ENCODE results near the gene SLC7A9. TPM values are rescaled to one million over a fixed set of nuclear protein-coding genes. Genes with fewer than 3 reads are reported as not detected.
A peak's percentile ranks its signal among the peaks of the same experiment; 100 is the strongest.

The SLC7A9 gene
- polyA plus RNA-seq, 1 donor (not counting 4 experiments of a cell fraction or from before 2014, with no cell fraction given), result 0.20 TPM

DNA sequence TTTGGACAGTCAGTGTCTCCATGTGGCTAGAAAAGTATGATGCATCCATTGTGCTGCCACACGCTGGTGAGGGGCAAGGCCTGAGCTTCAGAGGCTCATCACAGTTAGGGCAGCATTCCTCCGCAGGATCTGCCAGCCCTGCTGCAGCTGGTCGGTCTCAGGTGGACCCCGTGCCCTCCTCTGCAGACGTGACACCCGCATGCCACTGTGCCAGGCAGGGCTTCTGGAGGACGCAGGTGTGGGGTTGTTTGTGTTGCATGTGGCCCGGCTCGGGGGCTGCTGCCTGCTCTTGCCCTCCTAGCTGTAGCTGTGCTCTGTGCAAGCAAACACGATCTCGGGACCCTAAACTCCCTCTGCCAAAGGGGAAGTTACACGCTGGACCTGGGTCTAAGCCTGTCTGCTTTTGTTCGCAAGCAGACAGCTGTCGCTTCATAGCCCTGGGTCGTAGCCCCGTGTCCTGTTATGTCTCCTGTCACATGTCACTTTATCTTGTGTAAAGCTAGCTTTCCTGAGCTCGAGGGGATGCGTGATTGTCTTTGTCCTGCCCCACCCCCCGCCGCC is 45.3 kb downstream of the SLC7A9 start:
- no peaks in the 10 kb centered on the region for H3K9me1 ChIP-seq (ENCODE audit: control insufficient read depth, extremely low read depth, insufficient read depth, low read length)
- no peaks in the 10 kb centered on the region for H3K4me1 ChIP-seq (ENCODE audit: control insufficient read depth, extremely low read depth, insufficient read depth, low read length)
- no peak overlapping the region for H3K4me2 ChIP-seq (ENCODE audit: control insufficient read depth, extremely low read depth, insufficient read depth, low read depth, low read length)
- peaks cover 10% of the 10 kb centered on the region for H3K27me3 ChIP-seq (ENCODE audit: control insufficient read depth, extremely low read depth, insufficient read depth, low read length)
- dilution Hi-C loops (cut with MboI; ENCODE audit: extremely low pct_ligation_motif_present, low sequenced_read_pairs), result no loop called here
- no peak for FAIRE-seq
- H3K27ac ChIP-seq (ENCODE audit: control insufficient read depth, insufficient read depth, low read length), result no peak overlapping the region
- no peaks in the 10 kb centered on the region for H3K36me3 ChIP-seq (ENCODE audit: control insufficient read depth in 2 of 2, extremely low read depth in 1 of 2, insufficient read depth in 2 of 2, low read length in 2 of 2)
- TF ChIP-seq, protein P1, sequence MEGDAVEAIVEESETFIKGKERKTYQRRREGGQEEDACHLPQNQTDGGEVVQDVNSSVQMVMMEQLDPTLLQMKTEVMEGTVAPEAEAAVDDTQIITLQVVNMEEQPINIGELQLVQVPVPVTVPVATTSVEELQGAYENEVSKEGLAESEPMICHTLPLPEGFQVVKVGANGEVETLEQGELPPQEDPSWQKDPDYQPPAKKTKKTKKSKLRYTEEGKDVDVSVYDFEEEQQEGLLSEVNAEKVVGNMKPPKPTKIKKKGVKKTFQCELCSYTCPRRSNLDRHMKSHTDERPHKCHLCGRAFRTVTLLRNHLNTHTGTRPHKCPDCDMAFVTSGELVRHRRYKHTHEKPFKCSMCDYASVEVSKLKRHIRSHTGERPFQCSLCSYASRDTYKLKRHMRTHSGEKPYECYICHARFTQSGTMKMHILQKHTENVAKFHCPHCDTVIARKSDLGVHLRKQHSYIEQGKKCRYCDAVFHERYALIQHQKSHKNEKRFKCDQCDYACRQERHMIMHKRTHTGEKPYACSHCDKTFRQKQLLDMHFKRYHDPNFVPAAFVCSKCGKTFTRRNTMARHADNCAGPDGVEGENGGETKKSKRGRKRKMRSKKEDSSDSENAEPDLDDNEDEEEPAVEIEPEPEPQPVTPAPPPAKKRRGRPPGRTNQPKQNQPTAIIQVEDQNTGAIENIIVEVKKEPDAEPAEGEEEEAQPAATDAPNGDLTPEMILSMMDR (optimal IDR thresholded peaks at IDR 0.05 in 1 of 3, IDR thresholded peaks at IDR 0.05 in 1 of 3, conservative IDR thresholded peaks at IDR 0.05 in 1 of 3; ENCODE audit: extremely low read depth in 1 of 3, insufficient read depth in 2 of 3, low read length in 3 of 3), result peak in 1 of 3 experiments; percentile 10
- TF ChIP-seq EZH2 (IDR thresholded peaks at IDR 0.05; ENCODE audit: low read length), result no peak
- no peak for DNase-seq (ENCODE audit: low read depth, low spot score)
- no peak overlapping the region for H3K4me3 ChIP-seq (ENCODE audit: control insufficient read depth in 2 of 3, extremely low read depth in 1 of 3, insufficient read depth in 2 of 3, low read depth in 1 of 3, low read length in 3 of 3)
- H3K9me3 ChIP-seq (ENCODE audit: control insufficient read depth, low read depth, low read length), result no peaks in the 10 kb centered on the region
- no peaks in the 10 kb centered on the region for H4K20me1 ChIP-seq (ENCODE audit: control insufficient read depth, extremely low read depth, insufficient read depth, low read length)
- H3K79me2 ChIP-seq (ENCODE audit: control insufficient read depth, insufficient read depth, low read length), result no peaks in the 10 kb centered on the region
- H2AFZ ChIP-seq (ENCODE audit: control insufficient read depth, low read length), result no peak overlapping the region
- H3K9ac ChIP-seq (ENCODE audit: control insufficient read depth, extremely low read depth, insufficient read depth, low read length), result no peak overlapping the region

DNA sequence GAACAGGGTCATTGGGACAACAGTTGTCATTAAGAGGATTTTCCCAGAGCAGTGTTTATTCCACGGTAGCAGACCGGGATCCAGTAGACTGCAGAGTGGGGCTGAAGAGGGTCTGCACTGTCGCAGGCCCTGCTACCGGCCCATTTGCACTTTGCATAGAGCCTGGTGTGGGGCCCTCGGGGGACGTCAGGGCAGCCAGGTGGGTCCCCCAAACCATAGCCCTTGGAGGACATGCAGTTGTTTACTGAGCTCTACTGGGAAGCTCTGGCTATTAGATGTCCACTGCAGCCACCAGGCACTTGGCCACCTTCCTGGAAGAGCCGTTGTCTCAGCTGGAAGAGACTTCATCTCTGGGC is 45.8 kb downstream of the SLC7A9 start:
- Histone ChIP-seq H3K4me2 (ENCODE audit: control insufficient read depth, extremely low read depth, insufficient read depth, low read depth, low read length) (no peak overlapping the region), H3K36me3 (ENCODE audit: control insufficient read depth in 2 of 2, extremely low read depth in 1 of 2, insufficient read depth in 2 of 2, low read length in 2 of 2) (no peaks in the 10 kb centered on the region), H3K4me1 (ENCODE audit: control insufficient read depth, extremely low read depth, insufficient read depth, low read length) (no peaks in the 10 kb centered on the region), H3K4me3 (ENCODE audit: control insufficient read depth in 2 of 3, extremely low read depth in 1 of 3, insufficient read depth in 2 of 3, low read depth in 1 of 3, low read length in 3 of 3) (no peak overlapping the region), H3K9ac (ENCODE audit: control insufficient read depth, extremely low read depth, insufficient read depth, low read length) (no peak overlapping the region), H3K27me3 (ENCODE audit: control insufficient read depth, extremely low read depth, insufficient read depth, low read length) (peaks cover 10% of the 10 kb centered on the region), H2AFZ (ENCODE audit: control insufficient read depth, low read length) (no peak overlapping the region), H3K27ac (ENCODE audit: control insufficient read depth, insufficient read depth, low read length) (no peak overlapping the region), H3K79me2 (ENCODE audit: control insufficient read depth, insufficient read depth, low read length) (no peaks in the 10 kb centered on the region), H3K9me1 (ENCODE audit: control insufficient read depth, extremely low read depth, insufficient read depth, low read length) (no peaks in the 10 kb centered on the region), H4K20me1 (ENCODE audit: control insufficient read depth, extremely low read depth, insufficient read depth, low read length) (no peaks in the 10 kb centered on the region), H3K9me3 (ENCODE audit: control insufficient read depth, low read depth, low read length) (no peaks in the 10 kb centered on the region)
- TF ChIP-seq EZH2 (IDR thresholded peaks at IDR 0.05; ENCODE audit: low read length), result no peak
- TF ChIP-seq, protein P1 (optimal IDR thresholded peaks at IDR 0.05 in 1 of 3, IDR thresholded peaks at IDR 0.05 in 1 of 3, conservative IDR thresholded peaks at IDR 0.05 in 1 of 3; ENCODE audit: extremely low read depth in 1 of 3, insufficient read depth in 2 of 3, low read length in 3 of 3), result no peak
- dilution Hi-C loops (cut with MboI; ENCODE audit: extremely low pct_ligation_motif_present, low sequenced_read_pairs), result no loop called here
- FAIRE-seq (no peak), DNase-seq (ENCODE audit: low read depth, low spot score) (no peak)

Data from keratinocyte (primary cell).